ENCODE measurements around the gene NUP107.

Gene NUP107

GRCh38 chr12:68765696-68766095 lies 78.9 kb downstream of the NUP107 start:
- TF ChIP-seq CTCF (IDR thresholded peaks at IDR 0.05; ENCODE audit: insufficient read depth, low read length, missing control alignments): no peak
- CTCF ChIA-PET: no interaction called here
- no peak for DNase-seq (ENCODE audit: low read depth, low spot score)
- POLR2A ChIA-PET: no interaction called here
- H3K4me3 ChIP-seq (ENCODE audit: low read depth, low read length): no peak overlapping the region

- no peak for TF ChIP-seq CTCF (IDR thresholded peaks at IDR 0.05; ENCODE audit: insufficient read depth, low read length, missing control alignments)
- H3K4me3 ChIP-seq (ENCODE audit: low read depth, low read length): no peak overlapping the region
- POLR2A ChIA-PET: no interaction called here
- no peak for DNase-seq (ENCODE audit: low read depth, low spot score)
- CTCF ChIA-PET: no interaction called here
Observed at GRCh38 chr12:68766646-68767045, 79.9 kb downstream of the NUP107 start.

- no peak for TF ChIP-seq CTCF (IDR thresholded peaks at IDR 0.05; ENCODE audit: insufficient read depth, low read length, missing control alignments)
- DNase-seq (ENCODE audit: low read depth, low spot score): no peak
- CTCF ChIA-PET: no interaction called here
- POLR2A ChIA-PET: no interaction called here
- no peak overlapping the region for H3K4me3 ChIP-seq (ENCODE audit: low read depth, low read length)
Observed at GRCh38 chr12:68767191-68767590, 80.4 kb downstream of the NUP107 start.

GRCh38 chr12:68768431-68768939 lies 81.7 kb downstream of the NUP107 start:
- POLR2A ChIA-PET: no interaction called here
- no peak for TF ChIP-seq CTCF (IDR thresholded peaks at IDR 0.05; ENCODE audit: insufficient read depth, low read length, missing control alignments)
- peak; percentile 40 for DNase-seq (ENCODE audit: low read depth, low spot score)
- no peak overlapping the region for H3K4me3 ChIP-seq (ENCODE audit: low read depth, low read length)
- CTCF ChIA-PET: no interaction called here

GRCh38 chr12:68769941-68770340 lies 83.2 kb downstream of the NUP107 start:
- DNase-seq (ENCODE audit: low read depth, low spot score): no peak
- no peak for TF ChIP-seq CTCF (IDR thresholded peaks at IDR 0.05; ENCODE audit: insufficient read depth, low read length, missing control alignments)
- CTCF ChIA-PET: no interaction called here
- H3K4me3 ChIP-seq (ENCODE audit: low read depth, low read length): no peak overlapping the region
- POLR2A ChIA-PET: no interaction called here

- ChIA-PET CTCF (no interaction called here), POLR2A (no interaction called here)
- TF ChIP-seq CTCF (IDR thresholded peaks at IDR 0.05; ENCODE audit: insufficient read depth, low read length, missing control alignments): no peak
- DNase-seq (ENCODE audit: low read depth, low spot score): no peak
- no peak overlapping the region for H3K4me3 ChIP-seq (ENCODE audit: low read depth, low read length)
Observed at GRCh38 chr12:68771223-68771925, 84.6 kb downstream of the NUP107 start.

All from AG04449 (cell line).